ENCODE measurements around the gene ABCC9.

Gene ABCC9

DNA sequence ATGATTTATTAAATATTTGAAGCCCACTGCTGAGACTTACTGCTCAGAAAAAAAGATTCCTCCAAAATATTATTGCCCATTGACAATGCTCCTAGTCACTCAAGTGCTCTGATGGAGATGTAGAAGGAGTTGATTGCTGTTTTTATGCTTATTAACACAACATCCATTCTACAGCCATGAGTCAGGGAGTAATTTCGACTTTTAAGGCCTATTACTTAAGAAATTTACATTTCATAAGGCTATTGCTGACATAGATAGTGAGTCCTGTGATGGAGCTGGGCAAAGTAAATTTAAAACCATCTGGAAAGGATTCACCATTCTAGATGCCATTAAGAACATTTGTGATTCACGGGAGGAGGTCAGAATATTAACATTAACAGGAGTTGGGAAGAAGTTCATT lies 171.9 kb downstream of the ABCC9 start:
- no peak for DNase-seq

DNA sequence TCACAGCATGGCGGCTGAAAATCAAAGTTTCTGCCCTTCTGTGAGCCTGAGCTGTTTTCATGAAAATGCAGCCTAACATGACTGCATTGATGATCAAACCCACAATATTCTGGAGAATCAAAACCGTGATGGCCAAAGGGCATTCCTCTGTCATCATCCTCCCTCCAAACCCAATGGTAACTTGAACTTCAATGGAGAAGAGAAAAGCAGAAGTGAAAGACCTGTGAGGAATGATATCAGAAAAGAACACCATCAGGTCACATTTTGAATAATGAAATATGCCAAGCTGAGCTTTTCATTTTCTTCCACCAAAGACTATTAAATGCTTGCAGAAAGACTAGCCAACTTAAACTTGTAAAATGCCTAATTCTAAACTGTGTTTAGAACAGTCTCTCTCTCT lies 174.8 kb downstream of the ABCC9 start:
- no peak for DNase-seq

DNA sequence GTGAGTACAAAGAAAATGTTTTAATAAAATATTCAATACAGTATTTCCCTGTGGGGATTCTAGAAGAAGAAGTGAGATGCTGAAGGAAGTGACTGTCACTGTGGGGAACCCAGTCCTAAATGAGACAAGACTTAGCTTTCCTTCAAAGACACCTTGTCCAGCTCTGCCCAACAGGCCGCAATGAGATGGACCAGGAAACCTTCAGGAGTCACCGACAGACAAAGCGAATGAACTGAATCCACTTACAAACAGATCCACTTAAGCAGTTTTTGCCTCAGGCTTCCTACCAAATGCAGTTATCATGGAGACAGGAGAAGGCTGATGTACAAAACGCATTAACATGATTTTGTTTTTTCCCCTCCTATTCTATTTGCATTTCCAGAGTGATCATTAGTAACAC lies 176.3 kb downstream of the ABCC9 start:
- DNase-seq: no peak

DNA sequence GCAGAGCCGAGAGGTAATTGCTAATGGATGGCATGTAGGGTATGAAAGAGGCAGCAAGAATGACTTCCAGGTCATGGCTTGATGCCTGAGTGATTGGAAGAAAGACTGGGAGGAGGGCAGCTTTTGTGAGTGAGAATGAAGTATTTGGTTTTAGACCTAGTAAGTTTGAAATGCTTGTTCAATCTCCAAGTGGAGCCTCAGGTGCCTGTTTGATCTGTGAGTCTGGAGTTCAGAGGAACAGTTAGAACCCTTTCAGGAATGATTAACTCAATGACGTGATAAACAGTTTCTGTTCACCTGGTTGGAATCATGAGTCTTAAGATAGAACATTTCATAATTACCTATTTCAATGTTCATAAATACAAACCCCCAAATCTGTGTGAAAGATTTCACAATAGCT lies 177.2 kb downstream of the ABCC9 start:
- no peak for DNase-seq

DNA sequence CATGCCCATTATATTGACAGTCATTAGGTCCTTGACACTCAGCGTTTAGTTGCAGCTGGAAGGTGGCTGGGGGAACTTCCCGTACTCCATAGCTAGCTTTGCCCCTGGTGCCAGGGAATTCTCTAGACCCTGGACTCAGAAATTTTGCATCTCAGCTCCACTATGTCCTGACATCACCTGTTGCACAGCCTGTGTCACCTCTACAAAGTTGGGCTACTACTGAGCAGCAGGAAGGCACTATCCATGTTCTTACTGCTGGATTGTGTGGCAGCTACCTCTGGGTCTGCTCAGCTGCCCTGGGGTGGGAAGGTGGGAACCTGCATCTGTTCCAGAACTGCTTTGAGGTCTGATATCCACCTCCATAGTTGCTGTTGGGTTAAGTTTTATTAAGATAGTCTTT lies 177.7 kb downstream of the ABCC9 start:
- no peak for DNase-seq

DNA sequence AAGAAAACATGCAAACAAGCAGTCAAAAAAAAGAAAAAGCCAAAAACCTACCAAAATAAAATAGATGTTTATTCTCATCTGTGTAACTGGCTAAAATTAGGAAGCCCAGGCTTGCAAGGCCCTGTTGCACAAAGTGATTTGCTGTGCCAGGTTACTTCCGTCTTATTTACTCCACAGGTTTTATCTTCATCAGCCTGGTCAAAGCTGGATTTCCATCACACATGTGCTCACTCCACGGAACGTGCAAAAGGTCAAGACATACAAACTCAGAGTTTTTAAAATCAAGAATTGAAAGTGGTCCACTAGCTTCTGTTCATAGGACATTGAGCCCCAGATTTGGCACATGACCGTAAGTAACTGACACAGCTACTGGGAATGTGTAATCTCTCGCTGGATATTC lies 181.5 kb downstream of the ABCC9 start:
- DNase-seq: no peak

DNA sequence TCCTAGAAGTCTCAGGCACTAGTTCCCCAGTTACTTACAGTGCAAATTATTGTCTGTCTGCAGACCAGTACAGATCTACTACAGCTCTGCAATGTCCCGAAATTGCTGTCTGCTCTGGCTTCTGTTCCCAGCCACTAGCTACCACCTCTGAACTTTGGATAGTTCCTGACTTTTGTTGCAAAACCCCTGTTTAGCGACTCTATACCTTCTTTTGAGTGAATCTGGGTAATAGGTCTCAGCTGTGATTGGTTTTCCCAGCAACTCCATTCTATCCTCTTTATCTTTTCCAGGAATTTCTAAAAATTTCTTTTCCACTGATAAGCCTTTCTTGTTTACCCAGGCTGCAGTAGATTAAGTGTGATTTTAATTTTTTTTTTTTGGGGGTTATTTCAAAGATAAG lies 183.5 kb downstream of the ABCC9 start:
- no peak for DNase-seq

DNA sequence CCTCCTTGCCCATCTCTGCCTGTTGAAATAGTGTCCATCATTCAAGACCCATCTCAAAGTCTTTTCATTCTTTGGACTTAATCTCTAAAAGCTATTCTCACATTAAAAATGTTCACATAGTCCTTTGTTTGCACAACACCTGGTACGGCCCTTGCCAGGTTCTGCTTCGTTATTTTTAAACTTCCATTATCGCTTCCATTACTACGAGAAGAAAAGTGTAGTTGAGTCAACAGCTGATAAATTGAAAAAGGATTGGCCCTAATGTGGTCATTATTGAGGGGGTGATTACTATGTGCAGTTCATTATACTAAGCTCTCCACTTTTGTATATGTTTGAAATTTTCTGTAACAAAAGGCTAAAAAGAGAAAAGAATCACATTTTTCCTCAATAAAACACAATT lies 184.5 kb downstream of the ABCC9 start:
- no peak for DNase-seq

DNA sequence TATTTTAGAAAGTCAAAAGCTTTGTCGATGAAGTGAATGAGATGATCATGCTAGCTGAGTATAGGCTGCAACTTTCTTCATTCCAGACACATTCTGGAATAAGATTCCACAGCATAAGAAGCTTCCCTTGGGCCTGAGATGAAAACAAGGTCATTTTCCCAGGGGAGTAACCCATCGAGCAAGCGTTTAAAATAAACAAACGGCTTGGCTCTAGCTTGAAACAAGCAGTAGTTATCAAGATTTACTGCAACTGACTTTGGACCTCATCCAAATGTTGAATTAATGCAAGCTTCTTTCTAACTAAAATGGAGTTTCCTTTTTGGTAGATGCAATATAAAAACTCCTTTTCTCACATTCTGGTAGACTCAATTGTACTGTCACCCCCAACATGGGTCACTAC lies 189.7 kb downstream of the ABCC9 start:
- no peak for DNase-seq

All from COR-L47 (cell line).